ENCODE results near the gene ABCA13.

GRCh38 chr7:48472640-48473039 is 301.4 kb downstream of the ABCA13 start:
- no peak for TF ChIP-seq ZNF384 (IDR thresholded peaks at IDR 0.05)
- no peak for TF ChIP-seq SP1 (IDR thresholded peaks at IDR 0.05)
- no peak for TF ChIP-seq FOXA1 (IDR thresholded peaks at IDR 0.05)
- no peak for TF ChIP-seq FOXM1 (IDR thresholded peaks at IDR 0.05; ENCODE audit: borderline replicate concordance)
- no peak for TF ChIP-seq BHLHE40 (IDR thresholded peaks at IDR 0.05; ENCODE audit: borderline replicate concordance)
- TF ChIP-seq LEF1 (IDR thresholded peaks at IDR 0.05; ENCODE audit: borderline replicate concordance), result no peak
- no peak for TF ChIP-seq SUZ12 (IDR thresholded peaks at IDR 0.05)
- no peak for TF ChIP-seq TARDBP (IDR thresholded peaks at IDR 0.05)
